Trophoblast cell (in vitro differentiated cells and primary cell): ENCODE results near the gene ROR2.

Experiments used
- DNase-seq, 2 donors: peaks; one replicate each; pipeline ENCODE4 v3.0.0-alpha.2; 2016
- H2AFZ ChIP-seq: 2 replicates; pipeline ENCODE4 v1.6.1; 2013; ENCODE audit warnings: low read length, moderate library complexity, mild to moderate bottlenecking; ENCODE audit not compliant: insufficient read depth, poor library complexity
- H2AK5ac ChIP-seq: 2 replicates; pipeline ENCODE4 v1.6.1; 2013; ENCODE audit warnings: mild to moderate bottlenecking, low read length
- H2BK120ac ChIP-seq: 2 replicates; pipeline ENCODE4 v1.6.1; 2013; ENCODE audit warnings: low read length, mild to moderate bottlenecking, moderate library complexity; ENCODE audit not compliant: insufficient read depth, poor library complexity
- H2BK12ac ChIP-seq: 2 replicates; pipeline ENCODE4 v1.6.1; 2013; ENCODE audit warnings: mild to moderate bottlenecking, low read length, moderate library complexity
- H2BK5ac ChIP-seq: 2 replicates; pipeline ENCODE4 v1.6.1; 2013; ENCODE audit warnings: low read length, low read depth, moderate library complexity, mild to moderate bottlenecking; ENCODE audit not compliant: poor library complexity
- H3K14ac ChIP-seq: 2 replicates; pipeline ENCODE4 v1.6.1; 2013; ENCODE audit warnings: mild to moderate bottlenecking, low read length
- H3K18ac ChIP-seq: 2 replicates; pipeline ENCODE4 v1.6.1; 2013; ENCODE audit warnings: mild to moderate bottlenecking, low read length
- H3K23ac ChIP-seq: 2 replicates; pipeline ENCODE4 v1.6.1; 2013; ENCODE audit warnings: low read length
- H3K27ac ChIP-seq: 2 replicates; pipeline ENCODE4 v1.5.1; 2013; ENCODE audit warnings: low read depth, mild to moderate bottlenecking, inconsistent platforms, low read length, moderate library complexity
- H3K27me3 ChIP-seq: 2 replicates; pipeline ENCODE4 v1.6.1; 2013; ENCODE audit warnings: inconsistent platforms, mild to moderate bottlenecking, low read length, moderate library complexity; ENCODE audit not compliant: insufficient read depth
- H3K36me3 ChIP-seq, 2 experiments: 1 replicate in 1 of 2; 2 replicates in 1 of 2; pipeline ENCODE4 v1.6.1; 2013; ENCODE audit warnings: low read length in 2 of 2, mild to moderate bottlenecking in 2 of 2, moderate library complexity in 1 of 2; ENCODE audit not compliant: insufficient read depth in 2 of 2, control insufficient read depth in 1 of 2
- H3K4ac ChIP-seq: 2 replicates; pipeline ENCODE4 v1.6.1; 2013; ENCODE audit warnings: low read depth, mild to moderate bottlenecking, low read length, moderate library complexity
- H3K4me1 ChIP-seq, 2 experiments: 1 replicate in 1 of 2; 2 replicates in 1 of 2; pipeline ENCODE4 v1.6.1; 2013; ENCODE audit warnings: low read length in 2 of 2, mild to moderate bottlenecking in 2 of 2, moderate library complexity in 1 of 2; ENCODE audit not compliant: insufficient read depth in 2 of 2, control insufficient read depth in 1 of 2
- H3K4me2 ChIP-seq: 2 replicates; pipeline ENCODE4 v1.6.1; 2013; ENCODE audit warnings: inconsistent platforms, mild to moderate bottlenecking, low read length, moderate library complexity
- H3K4me3 ChIP-seq: 2 replicates; pipeline ENCODE4 v1.5.1; 2013; ENCODE audit warnings: mild to moderate bottlenecking, low read depth, low read length, inconsistent platforms
- H3K79me1 ChIP-seq: one replicate; pipeline ENCODE4 v1.6.1; 2013; ENCODE audit warnings: low read length
- H3K79me2 ChIP-seq: 2 replicates; pipeline ENCODE4 v1.6.1; 2013; ENCODE audit warnings: low read length, mild to moderate bottlenecking; ENCODE audit not compliant: control insufficient read depth, insufficient read depth, poor library complexity
- H3K9ac ChIP-seq: 2 replicates; pipeline ENCODE4 v1.6.1; 2013; ENCODE audit warnings: mild to moderate bottlenecking, low read length
- H3K9me3 ChIP-seq: 2 replicates; pipeline ENCODE4 v1.6.1; 2013; ENCODE audit warnings: low read depth, mild to moderate bottlenecking, control low read depth, inconsistent platforms, low read length; ENCODE audit not compliant: insufficient read depth
- H4K12ac ChIP-seq: 2 replicates; pipeline ENCODE4 v1.6.1; 2013; ENCODE audit warnings: low read depth, mild to moderate bottlenecking, low read length, moderate library complexity
- H4K8ac ChIP-seq: 2 replicates; pipeline ENCODE4 v1.6.1; 2013; ENCODE audit warnings: low read depth, mild to moderate bottlenecking, low read length, moderate library complexity
- H4K91ac ChIP-seq: one replicate; pipeline ENCODE4 v1.6.1; 2013; ENCODE audit warnings: low read depth, mild to moderate bottlenecking, low read length, moderate library complexity
- WGBS: extraction: QIAGEN DNeasy Blood & Tissue Kit; methylation state at CpG from one replicate; pipeline ENCODE4 v1.1.7; 2013; ENCODE audit warnings: missing lambda C conversion rate; ENCODE audit not compliant: insufficient read length, insufficient coverage; ENCODE audit errors: extremely low coverage; 5-methylcytosine and 5-hydroxymethylcytosine counted together

Gene ROR2

GRCh38 chr9:91817106-91817492 is 132.9 kb downstream of the ROR2 start:
- Histone ChIP-seq H3K79me1 (no peaks in the 10 kb centered on the region), H3K4ac (no peak overlapping the region), H3K27me3 (no peaks in the 10 kb centered on the region), H3K18ac (no peak overlapping the region), H3K9ac (no peak overlapping the region), H3K27ac (no peak overlapping the region), H2BK120ac (no peak overlapping the region), H3K23ac (no peak overlapping the region), H3K4me2 (no peak overlapping the region), H2BK12ac (no peak overlapping the region), H4K8ac (no peak overlapping the region), H3K14ac (no peak overlapping the region), H3K9me3 (peaks cover 5% of the 10 kb centered on the region), H2BK5ac (no peak overlapping the region), H2AFZ (no peak overlapping the region), H4K91ac (no peak overlapping the region), H3K4me3 (no peak overlapping the region), H3K79me2 (no peaks in the 10 kb centered on the region), H2AK5ac (no peak overlapping the region), H3K4me1 (no peaks in the 10 kb centered on the region), H3K36me3 (no peaks in the 10 kb centered on the region), H4K12ac (no peak overlapping the region)
- no peak for DNase-seq
- no CpG with 5 or more reads among the region's 8 CpGs for WGBS

- Histone ChIP-seq H4K12ac (no peak overlapping the region), H3K4me2 (no peak overlapping the region), H3K27ac (no peak overlapping the region), H3K4me3 (no peak overlapping the region), H2AK5ac (no peak overlapping the region), H4K8ac (no peak overlapping the region), H3K4me1 (no peaks in the 10 kb centered on the region), H3K79me2 (no peaks in the 10 kb centered on the region), H3K4ac (no peak overlapping the region), H2BK5ac (no peak overlapping the region), H3K18ac (no peak overlapping the region), H3K36me3 (no peaks in the 10 kb centered on the region), H3K9me3 (peaks cover 1% of the 10 kb centered on the region), H4K91ac (no peak overlapping the region), H3K79me1 (no peaks in the 10 kb centered on the region), H2BK12ac (no peak overlapping the region), H3K9ac (no peak overlapping the region), H2BK120ac (no peak overlapping the region), H3K14ac (no peak overlapping the region), H3K23ac (no peak overlapping the region), H2AFZ (no peak overlapping the region), H3K27me3 (no peaks in the 10 kb centered on the region)
- no CpG with 5 or more reads among the region's 9 CpGs for WGBS
- DNase-seq = no peak
These were observed 133.7 kb downstream of the ROR2 start for GRCh38 chr9:91816356-91816755.

- no CpG with 5 or more reads among the region's 10 CpGs for WGBS
These were observed 134.1 kb downstream of the ROR2 start for GRCh38 chr9:91815896-91816295.

GRCh38 chr9:91814753-91815152 is 135.3 kb downstream of the ROR2 start:
- no peak overlapping the region for H2AFZ ChIP-seq
- no peak overlapping the region for H3K4ac ChIP-seq
- no peak overlapping the region for H4K8ac ChIP-seq
- no peak overlapping the region for H3K18ac ChIP-seq
- no peaks in the 10 kb centered on the region for H3K9me3 ChIP-seq
- no peak overlapping the region for H3K9ac ChIP-seq
- no peak overlapping the region for H4K91ac ChIP-seq
- no peak overlapping the region for H3K23ac ChIP-seq
- no peak overlapping the region for H2AK5ac ChIP-seq
- no peaks in the 10 kb centered on the region for H3K4me1 ChIP-seq
- H3K14ac ChIP-seq = no peak overlapping the region
- no peak for DNase-seq
- no peak overlapping the region for H2BK120ac ChIP-seq
- no peak overlapping the region for H2BK12ac ChIP-seq
- H4K12ac ChIP-seq = no peak overlapping the region
- no peaks in the 10 kb centered on the region for H3K36me3 ChIP-seq
- no peak overlapping the region for H3K4me3 ChIP-seq
- H3K79me2 ChIP-seq = no peaks in the 10 kb centered on the region
- H2BK5ac ChIP-seq = no peak overlapping the region
- H3K27me3 ChIP-seq = no peaks in the 10 kb centered on the region
- H3K4me2 ChIP-seq = no peak overlapping the region
- no peaks in the 10 kb centered on the region for H3K79me1 ChIP-seq
- H3K27ac ChIP-seq = no peak overlapping the region
- no CpG with 5 or more reads among the region's 8 CpGs for WGBS

More at GRCh38 chr9:91815896-91816295, 134.1 kb downstream of the ROR2 start:
- Histone ChIP-seq H2BK120ac (no peak overlapping the region), H4K8ac (no peak overlapping the region), H3K79me2 (no peaks in the 10 kb centered on the region), H3K4me1 (no peaks in the 10 kb centered on the region), H3K23ac (no peak overlapping the region), H3K4me3 (no peak overlapping the region), H3K27me3 (no peaks in the 10 kb centered on the region), H3K79me1 (no peaks in the 10 kb centered on the region), H3K36me3 (no peaks in the 10 kb centered on the region), H3K4me2 (no peak overlapping the region), H3K27ac (no peak overlapping the region), H3K18ac (no peak overlapping the region), H2BK5ac (no peak overlapping the region), H2BK12ac (no peak overlapping the region), H4K91ac (no peak overlapping the region), H3K9me3 (no peaks in the 10 kb centered on the region), H3K9ac (no peak overlapping the region), H3K14ac (no peak overlapping the region), H4K12ac (no peak overlapping the region), H3K4ac (no peak overlapping the region), H2AK5ac (no peak overlapping the region), H2AFZ (no peak overlapping the region)
- no peak for DNase-seq
